B cell (primary cell): ENCODE data around the gene SPECC1. TPM values are rescaled to one million over a fixed set of nuclear protein-coding genes. Genes with fewer than 3 reads are reported as not detected.

ENCODE experiments used
- ATAC-seq: fragments of 200-7000 bp; cut with Tn5 transposase; one replicate; pipeline ENCODE4 v1.10.0; 2021; ENCODE audit warnings: low read depth, mild to moderate bottlenecking, moderate number of reproducible peaks, moderate library complexity
- CTCF ChIA-PET: fragments of 350-600 bp; sonication (Branson Sonifier 250); formaldehyde crosslinking; loops from one replicate; lab custom pipeline; 2021; ENCODE audit warnings: antibody characterized with exemption, inconsistent platforms; lab: Charles Lee
- POLR2A ChIA-PET: fragments of 350-600 bp; sonication (Branson Sonifier 250); formaldehyde crosslinking; loops from one replicate; lab custom pipeline; 2021; ENCODE audit warnings: antibody characterized with exemption; lab: Charles Lee
- DNase-seq: peaks from one replicate; pipeline ENCODE4 v3.0.0; 2013
- H2AFZ ChIP-seq: 2 replicates; pipeline ENCODE4 v1.6.1; 2012; ENCODE audit warnings: mild to moderate bottlenecking, low read depth, low read length; ENCODE audit not compliant: insufficient read depth, poor library complexity, severe bottlenecking
- H3K27ac ChIP-seq, 2 donors: 1 replicate in 1 of 2; 2 replicates in 1 of 2; pipeline ENCODE4 v1.5.1; 2012 to 2013; ENCODE audit warnings: low read length in 2 of 2, mild to moderate bottlenecking in 2 of 2, moderate library complexity in 1 of 2
- H3K27me3 ChIP-seq, 4 experiments: fragments of 200-600 bp in 1 of 4; sonication (generic) in 1 of 4; replicated peaks in 1 of 4; 1 replicate in 2 of 4; 2 replicates in 2 of 4; pipeline versions ENCODE4 v1.6.1 to v1.7.0; 2013 to 2016; ENCODE audit warnings: low read length in 3 of 4, mild to moderate bottlenecking in 2 of 4, mixed read lengths in 1 of 4, moderate library complexity in 1 of 4; ENCODE audit not compliant: insufficient read depth in 4 of 4, control insufficient read depth in 3 of 4; ENCODE audit errors: control extremely low read depth in 1 of 4
- H3K36me3 ChIP-seq, 2 experiments: replicated peaks in 1 of 2; 1 replicate in 1 of 2; 2 replicates in 1 of 2; pipeline versions ENCODE4 v1.6.1 to v1.7.1; 2013; ENCODE audit warnings: low read length in 1 of 2; ENCODE audit not compliant: insufficient read depth in 2 of 2, control insufficient read depth in 1 of 2; ENCODE audit errors: control extremely low read depth in 1 of 2, extremely low read depth in 1 of 2
- H3K4me1 ChIP-seq, 2 donors: fragments of 200-600 bp in 1 of 2; sonication (generic) in 1 of 2; 1 replicate in 1 of 2; 2 replicates in 1 of 2; pipeline versions ENCODE4 v1.5.1 to v1.6.1; 2013 to 2017; ENCODE audit warnings: low read length in 2 of 2; ENCODE audit not compliant: control insufficient read depth in 2 of 2, insufficient read depth in 2 of 2
- H3K4me2 ChIP-seq: replicated peaks from 2 replicates; pipeline ENCODE3; 2012; ENCODE audit warnings: mild to moderate bottlenecking, low read depth, low read length; ENCODE audit not compliant: poor library complexity, severe bottlenecking
- H3K4me3 ChIP-seq, 5 experiments: fragments of 200-600 bp in 1 of 5; sonication (generic) in 1 of 5; 1 replicate in 3 of 5; 2 replicates in 2 of 5; pipeline versions ENCODE4 v1.5.1 to v1.7.0; 2011 to 2016; ENCODE audit warnings: low read length in 4 of 5, mild to moderate bottlenecking in 4 of 5, low read depth in 2 of 5, control low read depth in 1 of 5, moderate library complexity in 1 of 5; ENCODE audit not compliant: insufficient read depth in 1 of 5; ENCODE audit errors: control extremely low read depth in 1 of 5, extremely low read depth in 1 of 5
- H3K79me2 ChIP-seq: fragments of 200-600 bp; sonication (generic); one replicate; pipeline ENCODE4 v1.6.0; 2016; ENCODE audit warnings: low read length; ENCODE audit not compliant: control insufficient read depth, insufficient read depth
- H3K9ac ChIP-seq: fragments of 200-600 bp; sonication (generic); 2 replicates; pipeline ENCODE4 v1.6.1; 2017; ENCODE audit warnings: mild to moderate bottlenecking, low read length, moderate library complexity
- H3K9me3 ChIP-seq, 3 donors: one replicate each; pipeline versions ENCODE4 v1.6.1 to v1.7.1; 2013; ENCODE audit warnings: low read length in 2 of 3; ENCODE audit not compliant: control insufficient read depth in 2 of 3, insufficient read depth in 1 of 3; ENCODE audit errors: control extremely low read depth in 1 of 3
- H4K20me1 ChIP-seq: 2 replicates; pipeline ENCODE4 v1.6.0; 2012; ENCODE audit warnings: mild to moderate bottlenecking, low read length; ENCODE audit not compliant: insufficient read depth, control insufficient read depth, poor library complexity, severe bottlenecking
- H3K27ac Mint-ChIP-seq: one replicate; pipeline ENCODE4 v1.8.0; 2021; ENCODE audit warnings: mixed read lengths
- H3K27me3 Mint-ChIP-seq: one replicate; pipeline ENCODE4 v1.8.0; 2021; ENCODE audit warnings: mixed read lengths
- H3K4me1 Mint-ChIP-seq: one replicate; pipeline ENCODE4 v1.8.0; 2021; ENCODE audit warnings: mixed read lengths
- H3K4me3 Mint-ChIP-seq: one replicate; pipeline ENCODE4 v1.8.0; 2021; ENCODE audit warnings: mixed read lengths
- H3K9me3 Mint-ChIP-seq: one replicate; pipeline ENCODE4 v1.8.0; 2022; ENCODE audit warnings: mixed read lengths; ENCODE audit not compliant: insufficient read depth
- CTCF ChIP-seq: fragments of 200-600 bp; IDR thresholded peaks from one replicate; pipeline ENCODE4 v1.8.0; 2022; ENCODE audit warnings: antibody characterized with exemption, mild to moderate bottlenecking
- EZH2 ChIP-seq: IDR thresholded peaks from 2 replicates; pipeline ENCODE4 v1.6.1; 2012; ENCODE audit warnings: borderline replicate concordance, low read depth, mild to moderate bottlenecking, moderate library complexity, low read length; ENCODE audit not compliant: insufficient read depth, poor library complexity, severe bottlenecking
- WGBS: methylation state at CpG from one replicate; pipeline ENCODE4 v1.1.5; 2013; ENCODE audit warnings: missing lambda C conversion rate; ENCODE audit not compliant: insufficient coverage; 5-methylcytosine and 5-hydroxymethylcytosine counted together
- intact Hi-C: fragments of 100-400 bp; cut with micrococcal nuclease; formaldehyde crosslinking; loops from one replicate; pipeline ENCODE4 v1.10.0; 2022
- polyA plus RNA-seq: library from polyadenylated mRNA; depleted of rRNA; stranded (reverse); fragments of >200 nt; gene quantifications from 2 replicates; pipeline ENCODE4 v1.2.3, GENCODE V29; 2012
- total RNA-seq, 2 donors: library from RNA; stranded (reverse); fragments of 120-200 nt in 1 of 2; gene quantifications; 1 replicate in 1 of 2; 2 replicates in 1 of 2; pipeline versions ENCODE4 v1.2.3 to v1.2.4, GENCODE V29; 2013 to 2022

Gene SPECC1
- total and polyA plus RNA-seq, 2 donors (not counting 1 experiment from before 2014, with no cell fraction given) = 4.6 to 7.4 TPM

DNA sequence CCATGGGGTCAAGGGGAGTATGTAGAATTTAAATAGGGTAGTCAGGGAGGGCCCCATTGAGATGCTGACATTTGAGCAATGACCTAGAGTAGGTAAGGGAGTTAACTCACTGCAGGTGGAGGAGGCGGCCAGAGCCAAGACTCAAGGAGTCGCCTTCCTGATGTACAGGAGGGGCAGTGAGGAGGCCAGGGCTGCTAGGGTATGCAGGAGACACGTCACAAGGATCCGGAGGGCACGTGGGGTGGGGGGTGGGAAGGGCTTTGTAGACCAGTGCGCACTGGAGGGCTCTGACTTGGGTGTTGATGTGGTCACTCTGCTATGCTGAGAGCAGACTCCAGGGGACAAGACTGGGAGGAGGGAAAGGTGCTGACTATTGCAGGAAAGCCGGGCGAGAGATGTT lies 37.5 kb downstream of the SPECC1 start:
- H3K9me3 ChIP-seq = no peaks in the 10 kb centered on the region
- 97% methylated on average over 6 of the region's 8 CpGs for WGBS
- Mint-ChIP-seq H3K4me1 (no peaks in the 10 kb centered on the region), H3K9me3 (no peaks in the 10 kb centered on the region), H3K27ac (no peak overlapping the region), H3K4me3 (no peak overlapping the region), H3K27me3 (peaks cover 41% of the 10 kb centered on the region)
- TF ChIP-seq CTCF (no peak), EZH2 (no peak)
- H3K9ac ChIP-seq = no peak overlapping the region
- H3K4me1 ChIP-seq = no peaks in the 10 kb centered on the region
- DNase-seq (no peak), ATAC-seq (no peak)
- H3K36me3 ChIP-seq = no peaks in the 10 kb centered on the region
- H3K27me3 ChIP-seq = no peaks in the 10 kb centered on the region
- H3K4me3 ChIP-seq = no peak overlapping the region
- no peak overlapping the region for H3K4me2 ChIP-seq
- H3K27ac ChIP-seq = no peak overlapping the region
- H3K79me2 ChIP-seq = no peaks in the 10 kb centered on the region
- ChIA-PET POLR2A (no interaction called here), CTCF (no interaction called here)
- intact Hi-C loops = no loop called here
- no peak overlapping the region for H2AFZ ChIP-seq
- H4K20me1 ChIP-seq = no peaks in the 10 kb centered on the region

GRCh38 chr17:20051624-20052023 lies 42.5 kb downstream of the SPECC1 start:
- no peaks in the 10 kb centered on the region for H3K27me3 ChIP-seq
- no CpG with 5 or more reads among the region's 2 CpGs for WGBS
- TF ChIP-seq EZH2 = no peak
- no peak for TF ChIP-seq CTCF
- no peaks in the 10 kb centered on the region for H3K79me2 ChIP-seq
- no peak overlapping the region for H3K4me3 ChIP-seq
- ATAC-seq (no peak), DNase-seq (no peak)
- peaks cover 0 to 8% (median 4%) of the 10 kb centered on the region in 3 donors for H3K9me3 ChIP-seq
- H3K4me1 ChIP-seq = no peaks in the 10 kb centered on the region
- H3K36me3 ChIP-seq = no peaks in the 10 kb centered on the region
- Mint-ChIP-seq H3K27me3 (peaks cover 37% of the 10 kb centered on the region), H3K4me3 (no peak overlapping the region), H3K27ac (no peak overlapping the region), H3K4me1 (no peaks in the 10 kb centered on the region), H3K9me3 (peaks cover 5% of the 10 kb centered on the region)
- intact Hi-C loops = no loop called here
- no peak overlapping the region for H3K4me2 ChIP-seq
- no peak overlapping the region for H3K27ac ChIP-seq
- H3K9ac ChIP-seq = no peak overlapping the region
- H2AFZ ChIP-seq = no peak overlapping the region
- ChIA-PET CTCF (no interaction called here), POLR2A (no interaction called here)
- no peaks in the 10 kb centered on the region for H4K20me1 ChIP-seq
